Measurements from ENCODE around the gene EPOP.

Gene EPOP

DNA sequence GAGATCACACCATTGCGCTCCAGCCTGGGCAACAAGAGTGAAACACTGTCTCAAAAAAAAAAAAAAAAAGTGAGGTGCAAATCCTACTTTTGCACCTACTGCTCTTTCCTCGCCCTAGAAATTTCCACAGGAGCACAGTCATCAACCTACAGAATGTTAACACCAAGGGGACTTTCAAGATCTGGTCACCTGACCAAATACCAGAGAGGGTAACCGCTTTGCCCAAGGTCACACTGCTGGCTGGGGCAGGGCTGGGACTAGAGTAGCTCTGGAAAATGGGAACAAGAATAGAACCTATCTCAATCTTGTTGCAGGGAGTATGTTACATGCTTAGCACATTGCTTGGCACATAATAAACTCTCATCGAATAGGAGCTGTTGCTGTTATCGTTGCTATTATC lies 24.0 kb upstream of the EPOP start:
- Histone ChIP-seq H3F3A (ENCODE audit: insufficient read depth, low read length) (peaks cover 38% of the 10 kb centered on the region), H3K4me3 (ENCODE audit: low read length) (no peak overlapping the region), H3K36me3 (replicated peaks; ENCODE audit: insufficient read depth, low read length) (no peaks in the 10 kb centered on the region), H3K9me3 (replicated peaks; ENCODE audit: insufficient read depth, low read length) (no peaks in the 10 kb centered on the region), H2AFZ (ENCODE audit: low read length) (no peak overlapping the region), H3K4me1 (ENCODE audit: low read length) (peaks cover 14% of the 10 kb centered on the region), H3K9ac (ENCODE audit: low read length) (no peak overlapping the region), H3K4me2 (ENCODE audit: low read depth, low read length) (no peak overlapping the region), H3K79me2 (ENCODE audit: low read length) (peaks cover 4% of the 10 kb centered on the region; the same call in 1 of the 2 replicates), H4K20me1 (ENCODE audit: insufficient read depth, low read length) (no peaks in the 10 kb centered on the region), H3K9me2 (replicated peaks; ENCODE audit: insufficient read depth, low read length) (no peaks in the 10 kb centered on the region), H3K27ac (ENCODE audit: low read length) (no peak overlapping the region), H3K27me3 (replicated peaks; ENCODE audit: insufficient read depth, low read length) (no peaks in the 10 kb centered on the region)
- DNase-seq, result no peak
- TF ChIP-seq EZH2 (optimal IDR thresholded peaks at IDR 0.05; ENCODE audit: low read depth, low read length), result no peak

DNA sequence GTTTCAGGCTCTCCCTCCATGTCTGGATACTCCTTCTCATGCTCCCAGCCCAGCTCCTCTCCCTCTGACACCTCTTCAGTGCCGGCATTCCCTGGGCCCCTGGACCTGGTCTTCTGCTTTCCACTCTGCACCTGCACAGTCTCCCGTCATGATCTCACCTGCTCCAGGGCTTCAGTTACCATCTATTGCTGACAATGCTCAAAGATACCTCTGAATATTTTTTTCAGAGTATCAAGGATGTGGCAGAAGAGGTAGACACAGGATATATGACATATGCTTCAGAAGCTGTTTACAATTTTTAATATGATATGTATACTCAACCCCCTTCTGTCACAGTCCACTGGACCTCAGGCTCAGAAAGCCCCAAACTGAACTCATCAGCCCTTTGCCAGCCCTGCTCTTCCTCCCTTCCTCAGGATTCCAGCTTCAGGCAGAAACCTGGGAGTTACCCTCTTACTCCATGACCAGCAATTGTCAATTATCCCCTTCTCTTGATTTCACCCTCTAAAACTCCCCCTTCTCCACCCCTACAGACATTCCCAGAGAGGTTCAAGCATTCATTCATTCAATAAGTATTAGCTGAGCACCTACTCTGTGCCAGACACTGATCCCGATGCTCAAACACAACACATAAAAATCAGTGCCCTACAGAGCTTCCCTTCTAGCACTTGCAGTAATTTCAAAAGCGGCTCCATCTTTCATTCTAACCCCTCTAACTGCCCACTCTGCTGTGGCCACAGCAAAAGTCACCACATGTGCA lies 22.5 kb upstream of the EPOP start:
- Histone ChIP-seq H3K27ac (ENCODE audit: low read length) (no peak overlapping the region), H4K20me1 (ENCODE audit: insufficient read depth, low read length) (no peaks in the 10 kb centered on the region), H3K4me3 (ENCODE audit: low read length) (no peak overlapping the region), H3K9ac (ENCODE audit: low read length) (no peak overlapping the region), H3K4me1 (ENCODE audit: low read length) (peaks cover 14% of the 10 kb centered on the region), H3K79me2 (ENCODE audit: low read length) (no peaks in the 10 kb centered on the region), H3K36me3 (replicated peaks; ENCODE audit: insufficient read depth, low read length) (no peaks in the 10 kb centered on the region), H3K4me2 (ENCODE audit: low read depth, low read length) (no peak overlapping the region), H3F3A (ENCODE audit: insufficient read depth, low read length) (peaks cover 22% of the 10 kb centered on the region), H2AFZ (ENCODE audit: low read length) (no peak overlapping the region), H3K9me2 (replicated peaks; ENCODE audit: insufficient read depth, low read length) (no peaks in the 10 kb centered on the region), H3K9me3 (replicated peaks; ENCODE audit: insufficient read depth, low read length) (no peaks in the 10 kb centered on the region), H3K27me3 (replicated peaks; ENCODE audit: insufficient read depth, low read length) (no peaks in the 10 kb centered on the region)
- TF ChIP-seq, protein P1, sequence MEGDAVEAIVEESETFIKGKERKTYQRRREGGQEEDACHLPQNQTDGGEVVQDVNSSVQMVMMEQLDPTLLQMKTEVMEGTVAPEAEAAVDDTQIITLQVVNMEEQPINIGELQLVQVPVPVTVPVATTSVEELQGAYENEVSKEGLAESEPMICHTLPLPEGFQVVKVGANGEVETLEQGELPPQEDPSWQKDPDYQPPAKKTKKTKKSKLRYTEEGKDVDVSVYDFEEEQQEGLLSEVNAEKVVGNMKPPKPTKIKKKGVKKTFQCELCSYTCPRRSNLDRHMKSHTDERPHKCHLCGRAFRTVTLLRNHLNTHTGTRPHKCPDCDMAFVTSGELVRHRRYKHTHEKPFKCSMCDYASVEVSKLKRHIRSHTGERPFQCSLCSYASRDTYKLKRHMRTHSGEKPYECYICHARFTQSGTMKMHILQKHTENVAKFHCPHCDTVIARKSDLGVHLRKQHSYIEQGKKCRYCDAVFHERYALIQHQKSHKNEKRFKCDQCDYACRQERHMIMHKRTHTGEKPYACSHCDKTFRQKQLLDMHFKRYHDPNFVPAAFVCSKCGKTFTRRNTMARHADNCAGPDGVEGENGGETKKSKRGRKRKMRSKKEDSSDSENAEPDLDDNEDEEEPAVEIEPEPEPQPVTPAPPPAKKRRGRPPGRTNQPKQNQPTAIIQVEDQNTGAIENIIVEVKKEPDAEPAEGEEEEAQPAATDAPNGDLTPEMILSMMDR (IDR thresholded peaks at IDR 0.05; ENCODE audit: low read length), result no peak
- no peak for TF ChIP-seq EZH2phosphoT487 (IDR thresholded peaks at IDR 0.05; ENCODE audit: low read length)
- no peak for TF ChIP-seq EZH2 (optimal IDR thresholded peaks at IDR 0.05; ENCODE audit: low read depth, low read length)
- peak; percentile 12 for DNase-seq

DNA sequence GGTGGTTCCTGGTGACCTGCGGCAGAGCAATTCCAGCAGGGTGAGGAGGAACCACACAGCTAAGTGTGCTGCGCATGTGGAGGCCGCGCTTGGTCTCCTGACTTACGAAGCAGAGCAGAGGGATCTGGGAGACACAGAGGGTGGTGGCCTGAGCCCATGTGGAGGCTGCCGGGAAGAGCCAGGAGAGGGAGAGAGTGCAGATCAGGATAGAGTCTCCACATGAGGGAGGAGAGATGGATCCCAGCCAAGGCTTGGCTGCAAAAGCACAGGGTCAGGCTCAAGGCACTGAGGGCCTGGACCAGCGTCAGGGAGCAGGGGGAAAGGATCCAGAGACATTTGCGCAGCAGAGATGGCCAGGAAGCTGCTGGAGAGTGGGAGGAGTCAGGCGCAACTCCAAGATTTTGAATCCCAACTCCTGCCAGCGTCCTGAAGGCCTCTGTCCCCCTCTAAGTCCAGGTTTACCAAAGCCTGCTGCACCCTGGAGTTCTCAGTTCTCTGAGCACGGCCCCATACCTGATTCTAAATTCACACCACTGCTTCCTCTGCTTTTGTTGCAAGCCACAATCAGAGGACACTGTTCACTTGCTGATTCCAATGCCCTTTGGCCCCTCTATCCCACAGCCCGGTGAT lies 19.1 kb upstream of the EPOP start:
- no peak overlapping the region for H2AFZ ChIP-seq (ENCODE audit: low read length)
- no peaks in the 10 kb centered on the region for H3K9me3 ChIP-seq (replicated peaks; ENCODE audit: insufficient read depth, low read length)
- H3K9ac ChIP-seq (ENCODE audit: low read length), result no peak overlapping the region
- no peak overlapping the region for H3K4me2 ChIP-seq (ENCODE audit: low read depth, low read length)
- no peak overlapping the region for H3K27ac ChIP-seq (ENCODE audit: low read length)
- H3K4me3 ChIP-seq (ENCODE audit: low read length), result no peak overlapping the region
- no peaks in the 10 kb centered on the region for H3K79me2 ChIP-seq (ENCODE audit: low read length)
- no peaks in the 10 kb centered on the region for H4K20me1 ChIP-seq (ENCODE audit: insufficient read depth, low read length)
- peaks cover 3% of the 10 kb centered on the region; the same call in 1 of the 2 replicates for H3F3A ChIP-seq (ENCODE audit: insufficient read depth, low read length)
- no peak for DNase-seq
- H3K27me3 ChIP-seq (replicated peaks; ENCODE audit: insufficient read depth, low read length), result no peaks in the 10 kb centered on the region
- TF ChIP-seq, protein P1 (IDR thresholded peaks at IDR 0.05; ENCODE audit: low read length), result no peak
- TF ChIP-seq EZH2phosphoT487 (IDR thresholded peaks at IDR 0.05; ENCODE audit: low read length) (no peak), EZH2 (optimal IDR thresholded peaks at IDR 0.05; ENCODE audit: low read depth, low read length) (no peak)
- no peaks in the 10 kb centered on the region for H3K36me3 ChIP-seq (replicated peaks; ENCODE audit: insufficient read depth, low read length)
- H3K4me1 ChIP-seq (ENCODE audit: low read length), result no peaks in the 10 kb centered on the region
- no peaks in the 10 kb centered on the region for H3K9me2 ChIP-seq (replicated peaks; ENCODE audit: insufficient read depth, low read length)

DNA sequence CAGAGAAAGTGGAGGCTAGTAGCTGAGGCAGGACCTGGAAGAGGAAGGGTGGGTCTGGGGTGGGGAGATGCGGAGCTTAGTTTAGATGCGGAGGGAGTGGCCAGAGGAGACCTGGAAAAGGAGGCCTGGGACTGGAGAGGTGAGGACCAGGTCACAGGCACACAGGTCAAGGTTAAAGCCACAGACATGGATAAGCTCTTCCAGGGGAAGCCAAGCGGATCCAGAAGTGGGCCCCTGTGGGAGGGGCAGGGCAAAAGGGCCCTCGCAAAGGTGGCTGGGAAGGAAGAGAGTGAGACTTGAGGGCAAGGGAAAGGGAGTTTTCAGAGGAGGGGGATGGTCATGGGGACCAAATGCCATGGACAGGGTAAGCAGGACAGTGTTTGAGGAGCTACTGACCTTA lies 16.4 kb upstream of the EPOP start:
- H3K4me2 ChIP-seq (ENCODE audit: low read depth, low read length), result no peak overlapping the region
- TF ChIP-seq, protein P1 (IDR thresholded peaks at IDR 0.05; ENCODE audit: low read length), result no peak
- TF ChIP-seq EZH2phosphoT487 (IDR thresholded peaks at IDR 0.05; ENCODE audit: low read length) (no peak), EZH2 (optimal IDR thresholded peaks at IDR 0.05; ENCODE audit: low read depth, low read length) (no peak)
- H3K27me3 ChIP-seq (replicated peaks; ENCODE audit: insufficient read depth, low read length), result no peaks in the 10 kb centered on the region
- H4K20me1 ChIP-seq (ENCODE audit: insufficient read depth, low read length), result no peaks in the 10 kb centered on the region
- DNase-seq, result no peak
- no peaks in the 10 kb centered on the region for H3K36me3 ChIP-seq (replicated peaks; ENCODE audit: insufficient read depth, low read length)
- H3K9ac ChIP-seq (ENCODE audit: low read length), result no peak overlapping the region
- no peaks in the 10 kb centered on the region for H3K9me2 ChIP-seq (replicated peaks; ENCODE audit: insufficient read depth, low read length)
- H3K27ac ChIP-seq (ENCODE audit: low read length), result no peak overlapping the region
- H3K9me3 ChIP-seq (replicated peaks; ENCODE audit: insufficient read depth, low read length), result no peaks in the 10 kb centered on the region
- H2AFZ ChIP-seq (ENCODE audit: low read length), result no peak overlapping the region
- no peaks in the 10 kb centered on the region for H3K4me1 ChIP-seq (ENCODE audit: low read length)
- no peaks in the 10 kb centered on the region for H3K79me2 ChIP-seq (ENCODE audit: low read length)
- H3F3A ChIP-seq (ENCODE audit: insufficient read depth, low read length), result no peaks in the 10 kb centered on the region
- no peak overlapping the region for H3K4me3 ChIP-seq (ENCODE audit: low read length)
